Measurements from ENCODE around the gene PRKAR2B. TPM values are rescaled to one million over a fixed set of nuclear protein-coding genes. Genes with fewer than 3 reads are reported as not detected.

Gene PRKAR2B
- total and polyA plus RNA-seq, 4 donors: 0.88 to 41.8 (median 1.6) TPM

GRCh38 chr7:107169120-107170050 is 124.9 kb downstream of the PRKAR2B start:
- Histone ChIP-seq H3K4me1 (ENCODE audit: control insufficient read depth in 4 of 4, insufficient read depth in 4 of 4, low read length in 3 of 4) (peaks cover 5 to 26% (median 13%) of the 10 kb centered on the region in 4 donors), H3K27ac (ENCODE audit: low read depth in 1 of 2, low read length in 2 of 2) (peak overlapping the region; percentile 99 to 100), H3K4me3 (ENCODE audit: low read depth in 1 of 3, low read length in 3 of 3) (peak overlapping the region; percentile 66 to 98 (median 92)), H3K9me3 (ENCODE audit: control insufficient read depth in 4 of 4, low read length in 3 of 4) (no peaks in the 10 kb centered on the region), H3K9ac (ENCODE audit: low read depth in 1 of 2, low read length in 2 of 2) (peak overlapping the region; percentile 82 to 94), H3K27me3 (ENCODE audit: control insufficient read depth in 4 of 4, insufficient read depth in 4 of 4, low read length in 3 of 4) (no peaks in the 10 kb centered on the region), H3K36me3 (ENCODE audit: control insufficient read depth in 4 of 4, insufficient read depth in 3 of 4, low read depth in 1 of 4, low read length in 3 of 4) (peaks cover 0 to 2% (median under 1%) of the 10 kb centered on the region in 4 donors)
- TF ChIP-seq EGR1 (IDR thresholded peaks at IDR 0.05; ENCODE audit: low read depth in 2 of 2): peak in 1 of 2 donors; percentile 82
- TF ChIP-seq TAF1 (conservative IDR thresholded peaks at IDR 0.05): peak; percentile 79
- no peak for TF ChIP-seq HNF4G (IDR thresholded peaks at IDR 0.05)
- peak; percentile 65 to 73 for TF ChIP-seq HNF4A (conservative IDR thresholded peaks at IDR 0.05)
- TF ChIP-seq GABPA (IDR thresholded peaks at IDR 0.05 in 1 of 2, conservative IDR thresholded peaks at IDR 0.05 in 1 of 2): peak in 1 of 2 donors; percentile 36
- no peak for TF ChIP-seq CTCF (IDR thresholded peaks at IDR 0.05; ENCODE audit: low read depth, low read length, missing input control)
- peak; percentile 34 for TF ChIP-seq FOXA2 (IDR thresholded peaks at IDR 0.05)
- no peak for TF ChIP-seq ATF3 (IDR thresholded peaks at IDR 0.05)
- TF ChIP-seq RAD21 (IDR thresholded peaks at IDR 0.05): peak; percentile 49 to 58
- TF ChIP-seq RXRA (IDR thresholded peaks at IDR 0.05): peak; percentile 91 to 92
- peak; percentile 55 to 62 for TF ChIP-seq JUND (IDR thresholded peaks at IDR 0.05)
- peak; percentile 90 for TF ChIP-seq REST (IDR thresholded peaks at IDR 0.05)
- TF ChIP-seq MAX (IDR thresholded peaks at IDR 0.05): peak; percentile 89
- peak; percentile 83 for TF ChIP-seq SP1 (IDR thresholded peaks at IDR 0.05)
- peak; percentile 89 for TF ChIP-seq YY1 (IDR thresholded peaks at IDR 0.05)
- TF ChIP-seq FOXA1 (IDR thresholded peaks at IDR 0.05): peak; percentile 73
- TF ChIP-seq ZBTB33 (IDR thresholded peaks at IDR 0.05): peak; percentile 88
- peak; percentile 63 for TF ChIP-seq NR2F2 (IDR thresholded peaks at IDR 0.05)
- DNase-seq (ENCODE audit: low spot score): peak; percentile 93
- under 1% methylated on average over 73 of the region's 73 CpGs for WGBS
